Dedifferentiated amniotic fluid mesenchymal stem cell (primary cell): Measurements from ENCODE around the gene DGKB.

Experiments used
- DNase-seq: peaks from one replicate; pipeline ENCODE4 v3.0.0-alpha.2; 2016; ENCODE audit errors: extremely low spot score

Gene DGKB

GRCh38 chr7:14902589-14903067, at the start of gene DGKB:
DGKB (minus strand) TSS chr7:14902751.
- DNase-seq = no peak

GRCh38 chr7:14950013-14950412, 47.5 kb upstream of the DGKB start:
- no peak for DNase-seq

GRCh38 chr7:14938181-14938580, 35.6 kb upstream of the DGKB start:
- no peak for DNase-seq

GRCh38 chr7:14937581-14937980, 35.0 kb upstream of the DGKB start:
- no peak for DNase-seq

- DNase-seq = no peak
Measured at GRCh38 chr7:14936554-14936953, 34.0 kb upstream of the DGKB start.

GRCh38 chr7:14934839-14935238, 32.3 kb upstream of the DGKB start:
- no peak for DNase-seq

- DNase-seq = no peak
Measured at GRCh38 chr7:14931511-14932215, 29.1 kb upstream of the DGKB start.

- peak; percentile 19 for DNase-seq
Measured at GRCh38 chr7:14924398-14924797, 21.8 kb upstream of the DGKB start.

- DNase-seq = no peak
Measured at GRCh38 chr7:14911077-14911476, 8.5 kb upstream of the DGKB start.

- DNase-seq = no peak
Measured at GRCh38 chr7:14908697-14909096, 6.1 kb upstream of the DGKB start.

GRCh38 chr7:14905764-14906163, 3.2 kb upstream of the DGKB start:
- no peak for DNase-seq

GRCh38 chr7:14900051-14900450, 2.5 kb downstream of the DGKB start:
- DNase-seq = no peak

GRCh38 chr7:14899030-14899429, 3.5 kb downstream of the DGKB start:
- DNase-seq = no peak

GRCh38 chr7:14896461-14896860, 6.1 kb downstream of the DGKB start:
- DNase-seq = no peak

GRCh38 chr7:14894826-14895225, 7.7 kb downstream of the DGKB start:
- DNase-seq = no peak

GRCh38 chr7:14892961-14893360, 9.6 kb downstream of the DGKB start:
- DNase-seq = no peak

- no peak for DNase-seq
Measured at GRCh38 chr7:14891289-14891688, 11.3 kb downstream of the DGKB start.

- DNase-seq = no peak
Measured at GRCh38 chr7:14888962-14889361, 13.6 kb downstream of the DGKB start.

- DNase-seq = no peak
Measured at GRCh38 chr7:14886533-14886932, 16.0 kb downstream of the DGKB start.

GRCh38 chr7:14875941-14876587, 26.5 kb downstream of the DGKB start:
- DNase-seq = no peak

GRCh38 chr7:14871880-14872279, 30.7 kb downstream of the DGKB start:
- DNase-seq = no peak

- no peak for DNase-seq
Measured at GRCh38 chr7:14870394-14870793, 32.2 kb downstream of the DGKB start.

GRCh38 chr7:14868937-14869336, 33.6 kb downstream of the DGKB start:
- no peak for DNase-seq

- DNase-seq = no peak
Measured at GRCh38 chr7:14861456-14861855, 41.1 kb downstream of the DGKB start.
